Heart right ventricle (tissue), 16 donors: Measurements from ENCODE around the gene BMP5. TPM values are rescaled to one million over a fixed set of nuclear protein-coding genes. Genes with fewer than 3 reads are reported as not detected.

Source experiments
- ATAC-seq, 8 donors: fragments of 200-7000 bp; cut with Tn5 transposase; one replicate each; pipeline ENCODE4 v1.9.1; 2020; ENCODE audit warnings: mild to moderate bottlenecking in 8 of 8, moderate library complexity in 8 of 8, moderate number of reproducible peaks in 1 of 8
- DNase-seq, 2 donors: peaks; one replicate each; pipeline ENCODE4 v3.0.0-alpha.2; 2020
- H3K27ac ChIP-seq, 10 donors: fragments of 200-600 bp; sonication (generic) in 2 of 10; one replicate each; pipeline versions ENCODE4 v1.5.0 to v1.8.0; 2020 to 2022; ENCODE audit warnings: mild to moderate bottlenecking in 3 of 10
- H3K27me3 ChIP-seq, 7 donors: fragments of 200-600 bp; one replicate each; pipeline ENCODE4 v1.8.0; 2021 to 2022; ENCODE audit warnings: mild to moderate bottlenecking in 2 of 7
- H3K36me3 ChIP-seq, 9 donors: fragments of 200-600 bp; sonication (generic) in 1 of 9; one replicate each; pipeline versions ENCODE4 v1.5.0 to v1.8.0; 2020 to 2022; ENCODE audit warnings: mild to moderate bottlenecking in 2 of 9
- H3K4me1 ChIP-seq, 9 donors: fragments of 200-600 bp; sonication (generic) in 1 of 9; one replicate each; pipeline versions ENCODE4 v1.5.0 to v1.8.0; 2020 to 2022; ENCODE audit warnings: mild to moderate bottlenecking in 4 of 9
- H3K4me3 ChIP-seq, 10 donors: fragments of 200-600 bp; sonication (generic) in 2 of 10; one replicate each; pipeline versions ENCODE4 v1.5.0 to v1.8.0; 2020 to 2022; ENCODE audit warnings: mild to moderate bottlenecking in 7 of 10, moderate library complexity in 2 of 10
- H3K9me3 ChIP-seq, 11 donors: fragments of 200-600 bp in 10 of 11; sonication (generic) in 2 of 11; one replicate each; pipeline versions ENCODE4 v1.5.0 to v1.8.0; 2013 to 2022; ENCODE audit warnings: mild to moderate bottlenecking in 2 of 11, control low read depth in 1 of 11, moderate library complexity in 1 of 11
- WGBS, 2 donors: extraction: QIAGEN DNeasy Blood & Tissue Kit; methylation state at CpG; one replicate each; pipeline ENCODE4 v1.1.7; 2013; ENCODE audit warnings: inconsistent platforms in 1 of 2; 5-methylcytosine and 5-hydroxymethylcytosine counted together
- intact Hi-C, 10 donors: fragments of 100-400 bp; cut with DNase I; formaldehyde crosslinking; loops; one replicate each; pipeline versions ENCODE4 v1.11.1 to v1.14.2; 2022
- polyA plus RNA-seq, 2 donors: library from polyadenylated mRNA; stranded (reverse); fragments of 200-250 nt; gene quantifications; one replicate each; pipeline ENCODE4 v1.2.3, GENCODE V29; 2013
- total RNA-seq, 10 donors: library from RNA; stranded (reverse); fragmentation: NEBNext Ultra II Directional in 3 of 10; extraction: Animal tissue kit (Norgen Biotek cat#: 25700) in 3 of 10; gene quantifications; one replicate each; pipeline versions ENCODE4 v1.2.1 to v1.2.4, GENCODE V29; 2021 to 2023
- TF ChIP-seq, protein P1 (sequence below), 9 donors: fragments of 200-600 bp; sonication (generic) in 2 of 9; IDR thresholded peaks; one replicate each; pipeline versions ENCODE4 v1.5.0 to v1.8.0; 2021 to 2022; ENCODE audit warnings: antibody characterized with exemption in 9 of 9, mild to moderate bottlenecking in 5 of 9, moderate library complexity in 1 of 9
- donor health status: Arrhythmogenic right ventricular cardiomyopathy.
- donor health status: ischemic (EF 13 %, LVEDD 7.1; RV severe dilation, severe dysfunction).
- donor health status: healthy with polysubstance abuse.
- donor health status: DM: no; HTN: yes; CAD: no.
- donor health status: DM: no; HTN: no; CAD: no.
- donor health status: ischemic (EF 25% LVEDD 6.9; RV normal size, moderate dysfunction).
- donor health status: ischemic (EF 25% LVEDD 5.7; RV mildly dilated, moderate dysfunction).
- donor health status: healthy.
- donor health status: DM: yes; HTN: yes; CAD: no.
- donor health status: Ischemic cardiomyopathy.
- donor health status: ischemic (EF 35%, LVEDD 5.7; RV mildly dilated, moderate dysfunction).
- donor health status: nonischemic (EF 11% LVEDD 7.7; RV severe dilation, severe dysfunction).
- donor health status: DM: yes; HTN: yes; CAD: no.
- donor health status: PGD.
- donor health status: ischemic (EF 29% LVEDD 5.4; RV normal size, mild dysfunction).
- donor health status: nonischemic (EF 23%, LVEDD 6.1; RV moderate dilation, normal function).

BMP5 gene
- total and polyA plus RNA-seq, 12 donors, result 0.60 to 3.8 (median 1.8) TPM

DNA sequence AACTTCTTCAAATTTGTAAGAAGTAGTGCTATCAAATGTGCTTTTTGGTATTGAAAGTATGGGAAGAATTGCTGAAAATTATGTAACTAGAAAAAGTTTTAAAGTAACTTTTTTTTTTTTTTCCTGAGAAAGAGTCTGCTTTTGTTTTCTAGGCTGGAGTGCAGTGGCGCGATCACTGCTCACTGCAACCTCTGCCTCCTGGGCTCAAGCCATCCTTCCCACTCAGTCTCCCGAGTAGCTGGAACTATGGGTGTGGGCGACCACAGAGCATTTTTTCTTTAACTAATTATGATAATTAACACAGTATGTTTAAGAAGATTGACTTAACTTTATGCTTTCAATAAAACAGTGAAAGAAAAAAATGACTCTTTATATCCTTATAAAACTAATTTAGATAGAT lies 38.4 kb downstream of the BMP5 start:
- WGBS, 2 donors, result 34 to 38% methylated on average over 4 of the region's 4 CpGs
- peak in 5 of 8 donors; percentile 47 to 71 (median 65) for ATAC-seq
- intact Hi-C loops, result no loop called here
- TF ChIP-seq, protein P1, sequence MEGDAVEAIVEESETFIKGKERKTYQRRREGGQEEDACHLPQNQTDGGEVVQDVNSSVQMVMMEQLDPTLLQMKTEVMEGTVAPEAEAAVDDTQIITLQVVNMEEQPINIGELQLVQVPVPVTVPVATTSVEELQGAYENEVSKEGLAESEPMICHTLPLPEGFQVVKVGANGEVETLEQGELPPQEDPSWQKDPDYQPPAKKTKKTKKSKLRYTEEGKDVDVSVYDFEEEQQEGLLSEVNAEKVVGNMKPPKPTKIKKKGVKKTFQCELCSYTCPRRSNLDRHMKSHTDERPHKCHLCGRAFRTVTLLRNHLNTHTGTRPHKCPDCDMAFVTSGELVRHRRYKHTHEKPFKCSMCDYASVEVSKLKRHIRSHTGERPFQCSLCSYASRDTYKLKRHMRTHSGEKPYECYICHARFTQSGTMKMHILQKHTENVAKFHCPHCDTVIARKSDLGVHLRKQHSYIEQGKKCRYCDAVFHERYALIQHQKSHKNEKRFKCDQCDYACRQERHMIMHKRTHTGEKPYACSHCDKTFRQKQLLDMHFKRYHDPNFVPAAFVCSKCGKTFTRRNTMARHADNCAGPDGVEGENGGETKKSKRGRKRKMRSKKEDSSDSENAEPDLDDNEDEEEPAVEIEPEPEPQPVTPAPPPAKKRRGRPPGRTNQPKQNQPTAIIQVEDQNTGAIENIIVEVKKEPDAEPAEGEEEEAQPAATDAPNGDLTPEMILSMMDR (IDR thresholded peaks at IDR 0.05), result no peak
- peak in 1 of 2 donors; percentile 5 for DNase-seq
- Histone ChIP-seq H3K36me3 (no peaks in the 10 kb centered on the region), H3K27ac (peak overlapping the region in 4 of 10 donors; percentile 9 to 61 (median 42)), H3K4me3 (peak overlapping the region in 2 of 10 donors; percentile 4 to 13), H3K27me3 (no peaks in the 10 kb centered on the region), H3K9me3 (peaks cover 0 to 7% (median 0%) of the 10 kb centered on the region in 11 donors), H3K4me1 (peaks cover 0 to 9% (median 0%) of the 10 kb centered on the region in 9 donors)

DNA sequence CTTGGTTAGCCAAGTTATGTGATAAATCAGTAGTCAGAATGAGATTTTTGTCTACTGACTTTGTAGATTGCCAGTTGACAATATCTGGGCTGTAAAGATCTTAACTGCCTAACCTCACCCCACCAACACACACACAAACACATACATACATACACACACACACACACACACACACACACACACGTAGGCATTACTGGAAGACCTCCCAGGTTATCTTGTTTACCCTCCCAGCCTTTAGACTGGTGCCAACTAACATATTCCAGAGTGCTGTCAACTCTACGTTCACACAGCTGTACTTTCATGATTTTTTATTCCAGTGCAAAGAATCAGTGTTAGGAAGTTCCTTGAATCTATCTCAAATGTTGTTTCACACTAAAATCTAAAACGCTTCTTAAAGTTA lies 38.9 kb downstream of the BMP5 start:
- TF ChIP-seq, protein P1 (IDR thresholded peaks at IDR 0.05), result no peak
- Histone ChIP-seq H3K36me3 (no peaks in the 10 kb centered on the region), H3K27ac (peak overlapping the region in 4 of 10 donors; percentile 9 to 61 (median 42)), H3K27me3 (no peaks in the 10 kb centered on the region), H3K4me1 (peaks cover 0 to 9% (median 0%) of the 10 kb centered on the region in 9 donors), H3K9me3 (peaks cover 0 to 7% (median 0%) of the 10 kb centered on the region in 11 donors), H3K4me3 (peak overlapping the region in 2 of 10 donors; percentile 4 to 13)
- intact Hi-C loops, result no loop called here
- peak in 1 of 2 donors; percentile 25 for DNase-seq
- peak in 7 of 8 donors; percentile 42 to 81 (median 71) for ATAC-seq
- 13 to 17% methylated on average over 3 of the region's 3 CpGs for WGBS, 2 donors

DNA sequence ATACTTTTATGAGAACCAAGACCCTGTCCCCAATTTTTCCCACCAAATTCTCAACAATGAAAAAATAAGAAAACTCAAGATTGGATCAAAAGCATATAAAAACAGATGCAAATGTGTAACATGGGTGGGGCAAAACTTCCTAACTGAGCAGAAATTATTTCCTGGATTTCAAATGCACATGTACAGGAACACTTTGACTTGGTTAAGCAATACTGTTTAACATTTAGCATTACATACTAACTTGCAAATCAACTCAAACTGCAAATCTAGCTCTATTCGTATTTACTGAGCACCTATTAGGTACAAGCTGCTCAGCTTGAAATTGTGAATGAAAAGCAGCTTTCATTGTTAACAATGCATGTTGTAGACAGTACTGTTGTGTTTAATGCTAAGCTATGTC lies 40.2 kb downstream of the BMP5 start:
- no peaks in the 10 kb centered on the region for H3K36me3 ChIP-seq
- DNase-seq (no peak), ATAC-seq (no peak)
- H3K9me3 ChIP-seq, result peaks cover 0 to 7% (median 0%) of the 10 kb centered on the region in 11 donors
- intact Hi-C loops, result no loop called here
- H3K4me3 ChIP-seq, result no peak overlapping the region
- H3K27ac ChIP-seq, result no peak overlapping the region
- TF ChIP-seq, protein P1 (IDR thresholded peaks at IDR 0.05), result no peak
- WGBS, 2 donors, result 82 to 87% methylated on average over 1 of the region's 1 CpG
- peaks cover 0 to 9% (median 0%) of the 10 kb centered on the region in 9 donors for H3K4me1 ChIP-seq
- H3K27me3 ChIP-seq, result no peaks in the 10 kb centered on the region

DNA sequence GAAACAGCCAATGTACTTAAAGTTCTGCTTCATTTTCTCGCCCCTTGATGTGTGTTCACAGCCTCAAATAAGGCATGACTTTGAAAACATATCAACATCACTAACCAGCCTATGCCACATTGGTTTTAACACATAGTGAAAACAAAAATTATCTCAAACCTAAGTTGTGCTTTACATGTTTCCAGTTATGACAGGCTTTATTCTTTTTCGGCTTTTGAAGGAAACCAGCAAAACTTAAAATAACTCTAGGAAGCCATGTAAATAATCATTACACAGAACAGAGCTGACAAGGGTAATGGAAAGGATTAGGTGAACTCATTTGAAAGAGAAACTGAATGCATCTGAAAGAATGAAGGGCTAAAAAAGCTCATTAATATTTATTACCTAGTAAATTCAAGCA lies 42.1 kb downstream of the BMP5 start:
- TF ChIP-seq, protein P1 (IDR thresholded peaks at IDR 0.05), result no peak
- H3K4me1 ChIP-seq, result peaks cover 0 to 9% (median 0%) of the 10 kb centered on the region in 9 donors

More for the DNA sequence above, 42.1 kb downstream of the BMP5 start:
- H3K4me3 ChIP-seq, result no peak overlapping the region
- DNase-seq (no peak), ATAC-seq (no peak)
- intact Hi-C loops, result no loop called here
- H3K36me3 ChIP-seq, result no peaks in the 10 kb centered on the region
- H3K27me3 ChIP-seq, result no peaks in the 10 kb centered on the region
- H3K27ac ChIP-seq, result no peak overlapping the region
- 58 to 63% methylated on average over 2 of the region's 2 CpGs for WGBS, 2 donors
- peaks cover 0 to 7% (median 0%) of the 10 kb centered on the region in 11 donors for H3K9me3 ChIP-seq
